ENCODE measurements around the gene GPR132. TPM values are rescaled to one million over a fixed set of nuclear protein-coding genes. Genes with fewer than 3 reads are reported as not detected.
"Not testable (repeated sequence)": the region's sequence is repeated elsewhere in the genome, so short reads cannot be mapped to it uniquely, and the experiment has no call there.

Gene GPR132
- total RNA-seq, 1 experiment from 2014 or later = not detected

DNA sequence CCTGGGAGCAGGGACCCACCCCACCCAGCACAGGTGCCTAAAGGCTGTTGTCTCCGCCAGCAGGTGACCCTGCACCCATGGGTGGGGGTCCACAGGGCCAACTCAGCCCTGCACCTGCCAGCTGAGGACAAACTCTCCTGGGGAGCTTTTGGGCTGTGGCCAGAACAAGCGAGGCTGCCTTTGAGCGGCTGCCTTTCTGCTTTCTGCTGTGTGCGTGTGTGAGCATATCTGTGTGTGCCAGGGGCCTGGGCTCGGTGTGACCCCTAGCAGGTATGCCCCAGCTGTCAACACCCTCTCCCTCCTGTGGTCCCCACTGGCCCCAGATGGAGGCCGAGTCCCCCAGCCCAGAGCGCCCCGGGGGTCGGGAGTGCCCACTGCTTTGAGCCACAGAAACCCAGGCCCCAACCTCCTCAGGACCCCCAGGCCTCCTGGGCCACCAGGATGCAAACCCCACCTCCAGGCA lies 25.9 kb upstream of the GPR132 start:
- DNase-seq (ENCODE audit: low read depth) = no peak

- DNase-seq (ENCODE audit: low read depth) = peak; percentile 75
These were observed 25.3 kb upstream of the GPR132 start for GRCh38 chr14:105090493-105091053.

DNA sequence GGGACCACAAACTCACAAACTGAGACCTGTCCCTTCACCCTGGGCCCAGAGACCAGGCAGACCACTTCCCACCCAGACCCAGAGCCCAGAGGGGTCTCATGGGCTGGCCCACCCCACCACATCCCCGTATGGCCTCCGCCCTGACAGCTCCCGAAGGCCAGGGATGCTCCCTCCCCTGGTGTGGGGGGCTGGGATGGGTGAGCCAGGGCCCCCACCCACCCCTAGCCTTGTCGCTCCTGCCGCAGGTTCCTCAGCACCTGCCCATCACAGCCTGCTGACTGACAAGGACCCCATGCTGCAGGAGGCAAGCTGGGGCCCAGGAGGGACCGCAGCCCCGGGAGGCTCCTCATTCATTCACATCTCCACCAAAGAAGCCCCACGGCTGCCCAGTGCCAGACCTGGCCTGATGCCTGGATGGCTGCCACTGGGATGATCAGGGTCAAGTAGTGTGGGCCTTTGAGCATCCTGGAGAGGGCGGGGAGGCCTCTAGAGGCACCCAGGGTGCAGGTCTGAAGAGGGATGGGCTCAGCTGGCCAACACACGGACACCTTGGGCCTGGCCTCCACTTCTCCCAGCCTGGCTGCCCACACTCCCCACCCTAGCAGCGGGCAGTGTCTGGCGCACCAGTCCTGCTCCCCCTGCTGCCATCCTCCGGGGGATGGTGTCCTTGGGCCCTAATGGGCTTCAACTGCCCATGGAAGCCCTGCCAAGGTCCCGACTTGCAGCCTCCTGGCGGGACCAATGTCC lies 24.7 kb upstream of the GPR132 start:
- DNase-seq (ENCODE audit: low read depth) = peak; percentile 26

DNA sequence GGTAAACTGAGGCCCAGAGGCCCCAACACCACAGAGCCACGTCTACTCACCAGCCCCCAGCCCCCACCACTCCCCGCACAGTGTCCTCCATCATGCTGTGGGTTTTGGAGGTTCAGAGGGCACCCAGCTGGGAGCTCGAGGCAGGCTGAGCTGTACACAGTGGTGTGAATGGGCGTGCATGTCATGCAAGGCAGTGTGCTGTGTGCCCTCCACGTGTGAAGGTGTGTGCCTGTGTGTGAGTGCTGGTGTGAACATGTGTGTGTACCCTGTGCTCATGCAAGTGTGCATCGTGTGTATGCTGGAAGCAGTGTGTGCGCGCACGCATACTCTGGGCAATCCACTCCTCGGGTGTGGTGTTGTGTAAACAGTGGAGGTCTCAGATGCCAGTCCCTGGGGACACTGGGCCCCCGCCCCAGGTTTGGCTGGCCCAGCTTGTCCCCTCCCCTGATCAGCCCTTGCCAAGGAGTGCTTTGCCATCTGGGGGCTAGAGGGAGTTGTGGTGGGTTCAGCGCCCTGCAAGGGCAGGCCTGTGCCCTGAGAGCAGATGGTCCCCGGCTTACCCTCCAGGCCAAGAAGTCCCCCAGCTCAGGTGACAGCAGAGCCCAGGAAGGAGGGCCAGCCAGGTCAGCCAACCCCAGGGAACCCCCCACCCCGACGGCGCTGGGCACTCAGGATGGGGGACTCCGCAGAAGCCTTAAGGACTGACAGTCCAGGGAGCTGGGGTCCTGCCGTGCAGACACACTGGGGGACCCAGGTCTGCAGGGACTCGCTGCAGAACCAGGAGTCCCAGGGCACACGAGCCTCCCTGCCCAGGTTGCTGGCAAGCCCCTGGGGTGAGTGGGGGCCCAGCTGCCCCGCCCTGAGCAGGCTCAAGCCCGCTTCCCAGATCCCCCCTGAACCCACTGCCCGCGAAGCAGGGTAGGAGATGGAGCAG lies 23.8 kb upstream of the GPR132 start:
- DNase-seq (ENCODE audit: low read depth) = no peak

GRCh38 chr14:105087963-105088811 lies 23.0 kb upstream of the GPR132 start:
- DNase-seq (ENCODE audit: low read depth) = peak; percentile 87

GRCh38 chr14:105087308-105087962 lies 22.2 kb upstream of the GPR132 start:
- peak; percentile 51 for DNase-seq (ENCODE audit: low read depth)

DNA sequence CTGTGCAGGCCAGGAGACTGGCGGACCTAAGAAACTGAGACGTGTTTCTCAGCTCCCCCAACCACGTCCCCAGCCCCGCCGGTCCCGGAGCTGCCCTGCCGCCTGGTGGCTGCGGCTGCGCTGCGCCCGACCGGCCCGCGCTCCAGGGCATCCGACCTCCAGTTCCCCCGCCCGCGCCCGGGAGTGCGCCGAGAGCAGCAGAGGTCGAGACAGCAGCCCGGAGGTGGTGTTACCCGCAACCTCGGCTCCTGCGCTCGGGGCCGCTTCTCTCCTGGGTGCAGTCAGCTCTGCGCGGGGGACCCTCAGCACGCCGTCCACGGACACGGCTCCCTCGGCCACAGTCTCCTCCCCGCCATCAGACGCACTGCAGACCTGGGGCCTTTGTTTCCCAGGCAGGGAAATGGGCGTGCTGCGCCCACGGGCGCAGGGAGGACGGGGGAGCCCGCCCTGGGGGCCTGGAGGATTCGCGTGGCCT lies 21.6 kb upstream of the GPR132 start:
- peak; percentile 76 for DNase-seq (ENCODE audit: low read depth)

- no peak for DNase-seq (ENCODE audit: low read depth)
These were observed 20.5 kb upstream of the GPR132 start for GRCh38 chr14:105085766-105086165.

DNA sequence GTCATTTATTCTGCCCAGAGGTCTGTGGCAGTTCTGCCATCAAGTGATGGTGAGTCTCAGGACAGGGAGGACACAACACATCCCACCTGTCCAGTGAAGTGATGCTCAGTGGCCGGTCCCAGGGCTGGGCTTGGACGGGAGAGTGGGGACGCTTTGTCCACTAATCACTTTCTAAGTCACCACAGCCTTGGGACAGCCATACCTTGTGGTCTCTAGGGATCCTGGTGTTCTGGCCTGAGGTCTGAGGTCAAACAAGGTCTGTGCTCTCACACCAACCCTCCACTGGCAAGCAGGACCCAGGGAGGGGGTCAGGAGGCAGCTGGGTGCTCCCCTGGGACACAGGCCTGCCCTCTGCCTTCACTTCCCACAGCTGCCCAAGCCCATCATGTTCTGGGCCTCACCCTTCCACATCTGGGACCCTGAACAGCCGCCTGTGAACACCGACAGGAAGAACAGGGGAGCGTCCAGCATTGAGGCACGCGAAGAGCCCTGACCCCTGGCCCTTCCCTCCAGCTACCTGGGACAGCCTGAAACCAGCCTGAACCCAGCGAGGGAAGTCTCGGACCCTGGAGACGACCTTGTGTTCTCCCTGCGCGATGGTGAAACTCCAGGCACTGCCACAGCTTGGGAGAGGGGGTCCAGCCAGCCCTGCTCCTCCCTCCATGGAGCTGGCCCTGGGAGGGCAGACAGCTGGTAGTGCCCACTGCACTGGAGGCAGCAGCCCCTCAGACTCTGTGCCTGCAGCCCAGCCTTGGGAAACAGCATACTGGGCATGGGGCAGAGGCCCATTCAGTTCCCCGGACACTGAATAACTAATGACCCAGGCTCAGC lies 19.7 kb upstream of the GPR132 start:
- no peak for DNase-seq (ENCODE audit: low read depth)

GRCh38 chr14:105083926-105084685 lies 18.9 kb upstream of the GPR132 start:
- no peak for DNase-seq (ENCODE audit: low read depth)

- no peak for DNase-seq (ENCODE audit: low read depth)
These were observed 17.5 kb upstream of the GPR132 start for GRCh38 chr14:105082703-105083102.

DNA sequence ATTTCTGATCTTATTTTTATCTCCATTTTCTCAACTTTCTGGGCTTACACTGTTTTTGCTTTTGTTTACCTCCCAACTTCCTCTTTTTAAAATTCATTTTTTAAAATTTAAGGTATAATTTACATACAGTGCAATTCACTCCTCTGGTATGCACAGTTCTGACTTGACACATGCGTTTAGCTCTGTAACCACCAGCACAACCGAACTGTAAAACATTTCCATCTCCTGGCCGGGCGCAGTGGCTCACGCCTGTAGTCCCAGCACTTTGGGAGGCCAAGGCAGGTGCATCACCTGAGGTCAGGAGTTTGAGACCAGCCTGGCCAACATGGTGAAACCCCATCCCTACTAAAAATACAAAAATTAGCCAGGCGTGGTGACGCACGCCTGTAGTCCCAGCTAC lies 16.2 kb upstream of the GPR132 start:
- DNase-seq (ENCODE audit: low read depth) = not testable (repeated sequence)

DNA sequence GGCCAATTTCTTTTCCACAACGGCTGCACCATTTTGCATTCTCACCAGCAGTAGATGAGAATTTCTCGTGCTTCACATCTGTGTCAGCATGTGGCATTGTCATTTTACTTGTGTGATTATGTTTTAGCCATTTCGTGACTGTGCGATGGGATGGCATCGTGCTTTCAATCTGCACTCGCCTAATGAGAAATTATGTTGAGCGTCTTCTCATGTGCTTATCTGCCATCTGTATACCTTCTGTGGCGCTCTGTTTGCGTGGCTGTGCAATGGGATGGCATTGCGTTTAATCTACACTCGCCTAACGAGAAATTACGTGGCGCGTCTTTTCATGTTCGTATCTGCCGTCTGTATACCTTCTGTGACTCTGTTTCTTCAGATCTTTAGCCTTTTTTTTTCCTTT lies 14.9 kb upstream of the GPR132 start:
- no peak for DNase-seq (ENCODE audit: low read depth)

GRCh38 chr14:105078294-105078693 lies 13.1 kb upstream of the GPR132 start:
- DNase-seq (ENCODE audit: low read depth) = no peak

DNA sequence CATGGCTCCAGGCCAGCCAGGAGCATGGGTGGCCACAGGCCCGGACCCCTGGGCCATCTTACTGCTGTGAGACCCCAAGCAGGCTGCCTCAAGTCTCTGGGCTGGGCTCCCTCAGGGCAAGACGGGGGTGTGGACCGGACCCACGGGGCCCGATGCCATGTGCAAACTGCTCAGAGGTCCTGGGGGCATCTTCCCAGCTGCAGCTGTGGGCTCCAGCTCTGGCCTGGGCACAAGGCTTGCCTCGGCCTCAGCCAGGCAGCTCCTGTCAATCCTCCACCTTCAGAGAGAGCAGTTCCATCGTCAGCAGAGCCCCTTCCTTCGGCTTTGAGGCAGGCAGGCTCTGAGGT lies 12.4 kb upstream of the GPR132 start:
- DNase-seq (ENCODE audit: low read depth) = no peak

DNA sequence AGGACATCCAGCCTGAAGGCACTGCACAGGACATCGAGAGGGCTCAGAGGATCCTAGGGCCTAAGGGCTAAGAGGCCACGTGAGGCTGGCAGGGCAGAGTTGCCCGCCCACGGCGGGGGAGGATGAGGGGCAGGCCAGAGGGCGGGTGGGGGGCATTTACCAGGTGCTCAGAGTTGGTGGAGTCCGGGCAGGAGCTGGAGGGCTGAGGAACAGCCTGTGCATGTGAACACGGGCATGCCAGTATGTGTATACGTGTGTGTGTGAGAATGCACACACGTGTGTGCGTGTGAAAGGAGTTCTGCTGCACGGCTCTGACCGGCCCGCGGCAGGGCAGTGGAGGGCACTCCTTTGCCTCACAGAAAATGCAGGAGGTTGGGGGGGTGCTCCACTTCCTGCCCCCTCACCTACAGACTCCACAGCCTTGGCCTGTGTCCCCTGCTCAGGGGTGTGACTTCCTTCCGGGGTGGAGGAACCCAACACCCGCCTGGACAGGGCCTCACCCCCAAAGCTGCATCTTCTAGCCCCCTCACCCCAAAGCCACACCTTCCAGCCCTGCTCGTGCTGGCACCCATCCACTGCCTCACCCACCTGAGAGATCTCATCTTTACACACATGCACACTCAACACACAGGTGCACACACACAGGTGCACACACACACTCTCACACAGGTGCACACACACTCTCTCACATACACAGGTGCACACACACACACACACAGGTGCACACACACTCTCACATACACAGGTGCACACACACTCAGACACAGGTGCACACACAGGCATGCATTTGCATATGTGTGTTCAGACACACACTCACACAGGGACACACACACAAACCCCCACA lies 11.8 kb upstream of the GPR132 start:
- no peak for DNase-seq (ENCODE audit: low read depth)

DNA sequence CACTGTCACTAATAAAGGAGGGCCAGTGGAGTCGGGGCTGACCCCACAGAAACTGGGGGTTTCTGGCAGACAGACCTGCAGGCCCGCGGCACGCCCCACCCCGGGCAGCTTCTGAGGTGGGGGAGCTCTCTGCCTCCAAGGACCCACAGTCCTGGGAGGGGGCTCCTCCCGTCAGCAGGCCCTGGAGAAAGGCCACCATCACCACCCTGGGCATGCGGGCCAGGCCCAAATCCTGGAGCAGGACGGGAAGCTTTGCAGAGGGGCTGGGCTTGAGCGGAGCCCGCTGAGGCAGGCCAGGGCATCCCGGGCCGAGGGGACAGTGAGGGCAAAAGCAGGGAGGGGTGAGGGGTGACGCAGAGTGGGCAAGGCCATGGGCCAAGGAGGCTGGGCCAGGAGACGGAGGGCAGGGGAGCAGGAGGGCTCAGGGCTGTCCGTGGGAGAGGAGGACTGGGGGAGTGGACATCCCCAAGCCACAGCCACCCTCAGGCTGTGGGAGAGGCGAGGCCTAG lies 11.1 kb upstream of the GPR132 start:
- no peak for DNase-seq (ENCODE audit: low read depth)
